Measurements from ENCODE around the gene MYO1B. TPM values are rescaled to one million over a fixed set of nuclear protein-coding genes. Genes with fewer than 3 reads are reported as not detected.

MYO1B gene
- polyA plus RNA-seq, 3 donors: 0.01 TPM; not detected in 2

DNA sequence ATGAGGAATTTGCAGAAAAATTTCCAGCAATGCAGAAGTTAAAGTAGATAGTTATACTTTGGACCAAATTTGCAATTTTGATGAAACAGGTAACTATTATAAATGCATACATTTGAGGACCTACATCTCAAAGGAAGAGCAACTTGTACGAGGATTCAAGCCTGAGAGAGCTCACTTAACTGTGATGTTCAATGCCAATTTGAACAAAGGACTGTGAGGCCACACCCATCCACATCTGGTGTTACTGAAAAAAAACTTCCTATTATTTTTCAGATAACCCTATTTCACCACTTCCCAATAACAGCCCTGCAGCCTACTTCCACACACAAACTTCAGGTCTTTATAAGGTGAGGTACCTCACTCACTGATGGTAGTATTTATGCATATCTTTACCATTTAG, 229.3 kb downstream of the MYO1B start:
- DNase-seq: no peak
- Histone ChIP-seq H2AFZ (ENCODE audit: insufficient read depth, low read depth, low read length, poor library complexity, severe bottlenecking) (no peak overlapping the region), H3K4me2 (replicated peaks; ENCODE audit: extremely low read depth, low read length, poor library complexity, severe bottlenecking) (no peak overlapping the region), H3K4me3 (replicated peaks in 1 of 3; ENCODE audit: low read depth in 2 of 3, low read length in 3 of 3) (no peak overlapping the region), H3K27ac (ENCODE audit: low read depth in 1 of 2, low read length in 2 of 2) (no peak overlapping the region), H3K9ac (ENCODE audit: insufficient read depth, low read length, poor library complexity, severe bottlenecking) (no peak overlapping the region), H3K79me2 (ENCODE audit: insufficient read depth, low read length) (no peaks in the 10 kb centered on the region), H3K36me3 (replicated peaks in 1 of 2; ENCODE audit: control insufficient read depth in 1 of 2, insufficient read depth in 2 of 2, low read length in 2 of 2) (no peaks in the 10 kb centered on the region), H3K9me3 (replicated peaks in 1 of 2; ENCODE audit: control insufficient read depth in 1 of 2, insufficient read depth in 1 of 2, low read length in 2 of 2) (no peaks in the 10 kb centered on the region), H3K4me1 (ENCODE audit: control insufficient read depth in 1 of 2, insufficient read depth in 2 of 2, low read length in 2 of 2) (no peaks in the 10 kb centered on the region), H4K20me1 (ENCODE audit: insufficient read depth, low read length) (no peaks in the 10 kb centered on the region), H3K27me3 (ENCODE audit: control insufficient read depth in 2 of 2, insufficient read depth in 2 of 2, low read length in 2 of 2) (no peaks in the 10 kb centered on the region)
- Mint-ChIP-seq H3K9me3 (peaks cover 0 to 2% (median 0%) of the 10 kb centered on the region in 7 donors), H3K27me3 (ENCODE audit: low read depth in 3 of 3) (peaks cover 0 to 3% (median 2%) of the 10 kb centered on the region in 3 donors), H3K27ac (no peak overlapping the region), H3K4me3 (no peak overlapping the region), H3K4me1 (peaks cover 1% of the 10 kb centered on the region), H3K36me3 (no peaks in the 10 kb centered on the region)
- WGBS (ENCODE audit: insufficient coverage): no CpG with 5 or more reads among the region's 1 CpG
- intact Hi-C loops (cut with micrococcal nuclease): no loop called here
- TF ChIP-seq, protein P1, sequence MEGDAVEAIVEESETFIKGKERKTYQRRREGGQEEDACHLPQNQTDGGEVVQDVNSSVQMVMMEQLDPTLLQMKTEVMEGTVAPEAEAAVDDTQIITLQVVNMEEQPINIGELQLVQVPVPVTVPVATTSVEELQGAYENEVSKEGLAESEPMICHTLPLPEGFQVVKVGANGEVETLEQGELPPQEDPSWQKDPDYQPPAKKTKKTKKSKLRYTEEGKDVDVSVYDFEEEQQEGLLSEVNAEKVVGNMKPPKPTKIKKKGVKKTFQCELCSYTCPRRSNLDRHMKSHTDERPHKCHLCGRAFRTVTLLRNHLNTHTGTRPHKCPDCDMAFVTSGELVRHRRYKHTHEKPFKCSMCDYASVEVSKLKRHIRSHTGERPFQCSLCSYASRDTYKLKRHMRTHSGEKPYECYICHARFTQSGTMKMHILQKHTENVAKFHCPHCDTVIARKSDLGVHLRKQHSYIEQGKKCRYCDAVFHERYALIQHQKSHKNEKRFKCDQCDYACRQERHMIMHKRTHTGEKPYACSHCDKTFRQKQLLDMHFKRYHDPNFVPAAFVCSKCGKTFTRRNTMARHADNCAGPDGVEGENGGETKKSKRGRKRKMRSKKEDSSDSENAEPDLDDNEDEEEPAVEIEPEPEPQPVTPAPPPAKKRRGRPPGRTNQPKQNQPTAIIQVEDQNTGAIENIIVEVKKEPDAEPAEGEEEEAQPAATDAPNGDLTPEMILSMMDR (IDR thresholded peaks at IDR 0.05): no peak

Small RNA genes within 50 kb of the gene (small RNA-seq; reads per million reads assigned to genes)
- gene RNU6-1045P (ENCODE audit: insufficient read length, low read depth): not detected

Other genes with a start within 250 kb of the MYO1B start
- 100 to 1,000 TPM in 2 of 3 donors, 10 to 100 TPM in 1; 51.3 to 126 (median 110) TPM for gene STAT1, start 231.2 kb upstream of the MYO1B start, polyA plus RNA-seq
- gene STAT4, start 94.4 kb upstream of the MYO1B start, polyA plus RNA-seq: under 1 TPM; 0.31 to 0.52 (median 0.31) TPM

Measured in CD14-positive monocyte (primary cell).